Epithelial cell of esophagus (primary cell): Measurements from ENCODE around the gene PTPRN2.

ENCODE experiments used
- DNase-seq: peaks from one replicate; pipeline ENCODE4 v3.0.0; 2010; ENCODE audit warnings: low read depth
- H3K4me3 ChIP-seq: 2 replicates; pipeline ENCODE4 v1.5.1; 2011; ENCODE audit warnings: mild to moderate bottlenecking, low read length, control low read depth
- TF ChIP-seq, protein P1 (sequence below): IDR thresholded peaks from 2 replicates; pipeline ENCODE4 v1.5.1; 2011; ENCODE audit warnings: low read depth, mild to moderate bottlenecking, low read length, control low read depth, inconsistent platforms; ENCODE audit not compliant: insufficient read depth; ENCODE audit errors: missing control alignments

The PTPRN2 gene

DNA sequence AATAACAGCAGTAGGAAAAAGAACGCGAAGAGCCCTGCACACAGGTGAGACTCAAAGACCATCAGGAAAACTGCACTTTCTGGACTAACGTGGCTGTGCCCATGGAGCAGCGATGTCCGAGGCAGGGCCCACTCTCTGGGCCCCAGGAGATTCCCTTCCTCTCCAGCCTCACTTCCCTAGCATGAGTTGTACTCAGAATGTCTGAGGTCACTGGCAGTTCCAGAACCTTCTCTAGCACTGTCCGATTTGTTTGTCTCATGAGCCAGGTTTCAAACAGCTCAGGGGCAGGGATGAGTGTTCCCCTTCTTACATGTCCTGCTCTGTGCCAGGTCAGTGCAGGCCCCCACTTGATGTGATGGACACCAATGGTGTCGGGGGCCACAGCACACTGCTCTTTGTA is 484.2 kb downstream of the PTPRN2 start:
- H3K4me3 ChIP-seq = no peak overlapping the region
- DNase-seq = no peak
- TF ChIP-seq, protein P1, sequence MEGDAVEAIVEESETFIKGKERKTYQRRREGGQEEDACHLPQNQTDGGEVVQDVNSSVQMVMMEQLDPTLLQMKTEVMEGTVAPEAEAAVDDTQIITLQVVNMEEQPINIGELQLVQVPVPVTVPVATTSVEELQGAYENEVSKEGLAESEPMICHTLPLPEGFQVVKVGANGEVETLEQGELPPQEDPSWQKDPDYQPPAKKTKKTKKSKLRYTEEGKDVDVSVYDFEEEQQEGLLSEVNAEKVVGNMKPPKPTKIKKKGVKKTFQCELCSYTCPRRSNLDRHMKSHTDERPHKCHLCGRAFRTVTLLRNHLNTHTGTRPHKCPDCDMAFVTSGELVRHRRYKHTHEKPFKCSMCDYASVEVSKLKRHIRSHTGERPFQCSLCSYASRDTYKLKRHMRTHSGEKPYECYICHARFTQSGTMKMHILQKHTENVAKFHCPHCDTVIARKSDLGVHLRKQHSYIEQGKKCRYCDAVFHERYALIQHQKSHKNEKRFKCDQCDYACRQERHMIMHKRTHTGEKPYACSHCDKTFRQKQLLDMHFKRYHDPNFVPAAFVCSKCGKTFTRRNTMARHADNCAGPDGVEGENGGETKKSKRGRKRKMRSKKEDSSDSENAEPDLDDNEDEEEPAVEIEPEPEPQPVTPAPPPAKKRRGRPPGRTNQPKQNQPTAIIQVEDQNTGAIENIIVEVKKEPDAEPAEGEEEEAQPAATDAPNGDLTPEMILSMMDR = no peak

DNA sequence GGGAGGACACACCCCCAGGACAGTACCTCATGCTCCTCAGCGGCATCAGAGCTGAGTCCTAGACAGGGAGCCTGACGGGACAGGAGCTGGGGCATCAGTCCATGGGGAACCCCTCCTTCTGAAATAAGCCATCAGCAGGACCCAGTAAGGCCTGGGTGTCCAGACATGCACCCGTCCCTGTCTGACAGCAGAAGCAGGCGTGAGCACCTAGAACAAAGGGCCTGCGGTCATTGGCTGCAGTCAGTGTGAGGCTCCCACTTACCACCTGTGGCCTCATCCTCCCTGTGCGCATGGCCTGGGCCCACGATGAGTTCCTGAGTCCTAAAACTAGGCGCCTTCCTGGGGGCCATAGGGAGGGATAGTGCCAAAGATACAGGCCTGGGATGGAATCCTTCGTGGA is 484.7 kb downstream of the PTPRN2 start:
- DNase-seq = no peak
- no peak overlapping the region for H3K4me3 ChIP-seq
- TF ChIP-seq, protein P1 = no peak

DNA sequence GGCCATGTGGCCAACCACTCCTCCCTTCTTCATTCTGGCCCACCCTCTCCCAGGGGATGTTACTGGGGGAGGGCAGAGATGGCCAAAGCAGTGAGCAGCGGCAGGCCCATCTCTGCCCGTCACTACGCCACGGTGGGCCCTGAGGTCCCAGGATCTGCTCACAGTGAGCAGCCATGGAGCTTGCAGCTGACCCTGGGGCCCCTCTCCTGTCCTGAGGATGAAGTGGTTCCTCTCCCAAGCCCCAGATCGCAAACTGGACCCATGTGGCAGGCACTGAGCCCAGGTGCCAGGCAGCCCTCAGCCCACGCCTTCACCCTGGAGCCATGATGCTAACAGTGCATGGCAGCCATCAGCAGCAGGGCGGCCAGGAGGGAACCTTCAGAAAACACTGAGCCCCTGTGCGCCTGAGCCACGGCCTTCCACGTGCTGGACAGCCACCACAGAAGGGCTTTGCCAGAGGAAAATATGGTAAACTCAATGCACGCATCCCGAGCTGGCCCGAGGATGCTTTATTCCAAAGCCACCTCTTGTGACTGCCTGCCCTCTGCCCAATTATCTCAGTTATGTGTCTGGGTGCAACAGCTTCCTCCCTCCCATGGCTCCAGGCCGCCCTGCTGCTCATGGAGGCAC is 485.7 kb downstream of the PTPRN2 start:
- H3K4me3 ChIP-seq = no peak overlapping the region
- no peak for DNase-seq
- TF ChIP-seq, protein P1 = no peak

- no peak overlapping the region for H3K4me3 ChIP-seq
- no peak for DNase-seq
- TF ChIP-seq, protein P1 = no peak
These were observed 489.2 kb downstream of the PTPRN2 start for GRCh38 chr7:158098125-158099030.

- H3K4me3 ChIP-seq = no peak overlapping the region
- TF ChIP-seq, protein P1 = no peak
- no peak for DNase-seq
These were observed 490.0 kb downstream of the PTPRN2 start for GRCh38 chr7:158097453-158098124.

DNA sequence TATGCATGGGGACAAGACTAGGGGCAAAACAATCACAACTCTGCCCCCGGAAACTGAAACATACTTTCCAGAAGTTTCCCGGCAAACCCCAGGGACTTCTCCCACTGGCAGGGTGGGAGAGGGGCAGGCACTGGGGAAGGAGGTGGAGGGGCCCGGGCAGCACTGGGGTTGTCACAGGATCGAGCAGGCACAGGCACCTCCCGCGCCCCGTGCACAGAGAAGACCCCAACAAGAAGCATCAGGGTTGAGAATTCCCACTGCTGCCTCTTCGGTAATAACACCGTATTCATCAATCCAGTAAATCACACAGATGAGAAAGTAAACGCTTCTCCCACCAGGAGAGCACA is 490.5 kb downstream of the PTPRN2 start:
- no peak overlapping the region for H3K4me3 ChIP-seq
- no peak for DNase-seq
- TF ChIP-seq, protein P1 = no peak
